Cortex of kidney (tissue), 1 donor: ENCODE results near the gene ASB6.
"Not testable (repeated sequence)": the region's sequence is repeated elsewhere in the genome, so short reads cannot be mapped to it uniquely, and the experiment has no call there.

Experiments used
- DNase-seq: peaks from one replicate; lab custom pipeline; 2025; lab: John Stamatoyannopoulos, UW

Gene ASB6

DNA sequence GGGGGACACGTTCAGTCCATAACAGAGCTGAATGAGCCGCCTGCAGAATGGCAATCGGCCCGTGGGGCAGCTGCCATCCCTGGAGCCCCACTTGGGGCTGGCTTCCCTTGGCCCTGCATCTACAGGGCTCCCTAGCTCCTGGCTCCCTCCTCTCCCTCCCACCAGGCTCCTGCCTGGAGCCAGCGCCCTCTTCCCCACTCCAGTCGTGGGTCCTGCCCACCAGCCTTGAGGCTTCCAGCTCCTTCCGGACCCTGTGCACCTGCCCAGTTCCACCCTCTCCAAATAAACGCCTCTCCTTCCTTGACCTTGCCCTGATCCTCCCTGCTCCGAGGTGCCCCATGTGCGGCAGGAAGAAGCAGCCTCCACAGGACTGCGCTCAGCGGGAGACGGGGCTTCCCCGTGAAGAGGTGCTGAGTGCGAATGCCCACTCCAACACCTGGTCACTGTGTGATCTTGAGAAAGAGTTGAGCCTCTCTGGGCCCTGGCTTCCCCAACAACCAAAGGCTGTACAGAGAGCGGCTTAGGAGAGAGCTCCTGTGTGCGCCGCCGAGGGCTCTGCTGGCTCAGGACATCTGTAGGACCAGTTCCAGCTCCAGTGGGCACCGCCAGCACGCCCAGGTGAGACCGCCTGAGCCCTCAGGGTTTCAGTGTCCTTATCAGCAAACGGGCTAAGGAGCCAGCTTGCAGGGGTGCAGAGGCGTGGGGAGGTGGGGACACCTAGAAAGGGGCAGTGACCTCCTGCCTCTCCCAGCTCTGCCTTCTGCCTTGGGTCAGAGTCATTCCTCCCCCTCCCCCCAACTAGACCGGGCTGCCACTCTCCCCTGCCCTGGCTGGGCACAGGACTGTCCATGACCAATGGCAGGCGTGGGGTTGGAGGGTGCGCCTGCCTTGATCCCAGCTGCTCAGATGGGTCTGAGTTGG lies 33.1 kb downstream of the ASB6 start:
- no peak for DNase-seq

DNA sequence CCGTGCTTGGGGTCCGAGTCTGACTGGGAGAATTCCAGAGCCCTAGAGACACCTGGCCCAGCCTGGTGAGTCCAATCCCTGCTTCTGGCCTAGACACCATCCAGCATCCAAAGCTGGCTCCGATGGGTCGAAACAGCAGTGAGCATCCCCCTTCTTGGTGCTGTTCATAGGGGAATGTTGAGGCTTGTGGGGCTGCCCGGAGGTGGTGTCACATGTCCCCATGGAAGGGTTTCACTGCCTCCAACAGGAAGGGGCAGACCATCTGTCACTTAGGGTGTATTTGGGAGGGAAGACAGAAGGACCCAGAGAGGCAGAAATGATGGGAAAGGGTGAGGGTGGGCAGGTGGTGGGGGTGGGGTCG lies 34.9 kb downstream of the ASB6 start:
- no peak for DNase-seq

DNA sequence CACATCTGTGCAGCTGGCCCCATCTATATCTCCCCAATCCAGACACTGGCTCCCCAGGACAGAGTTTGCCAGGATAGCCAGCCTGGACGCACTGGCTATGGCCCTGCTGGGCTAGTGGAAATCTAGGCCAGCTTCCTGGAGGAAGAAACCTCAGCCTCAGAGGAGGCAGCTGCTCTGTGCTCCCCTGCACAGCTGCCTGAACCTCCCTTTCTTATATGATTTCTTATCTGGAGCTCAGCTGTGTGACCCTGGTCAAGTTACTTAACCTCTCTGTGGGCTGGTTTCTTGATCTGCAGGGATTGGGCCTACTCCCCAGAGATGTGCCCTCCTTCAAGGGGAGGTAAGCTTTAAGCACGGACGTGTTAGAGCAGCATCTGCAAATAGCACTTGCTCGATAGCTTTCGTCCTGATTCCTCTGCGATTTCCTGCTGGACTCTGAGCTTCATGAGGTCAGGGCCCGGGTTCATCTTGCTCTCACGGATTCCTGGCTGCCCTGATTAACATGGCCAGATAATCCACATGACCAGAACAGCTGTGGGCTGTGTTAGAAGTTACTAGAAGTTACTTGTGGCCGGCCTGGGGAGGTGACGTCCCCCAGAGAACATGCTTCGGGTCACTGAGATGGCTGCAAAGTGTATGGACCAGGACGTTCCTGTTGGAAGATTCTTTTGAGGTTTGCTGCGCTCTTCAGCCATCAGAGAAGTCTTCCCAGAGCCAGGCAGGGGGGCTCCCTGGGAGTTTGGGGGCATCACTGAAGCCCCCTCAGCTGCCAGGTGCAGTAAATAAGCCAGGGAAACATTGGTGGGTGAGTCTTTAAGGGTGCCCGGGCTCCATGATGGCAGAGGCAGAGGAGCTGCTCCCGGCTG lies 35.6 kb downstream of the ASB6 start:
- no peak for DNase-seq

DNA sequence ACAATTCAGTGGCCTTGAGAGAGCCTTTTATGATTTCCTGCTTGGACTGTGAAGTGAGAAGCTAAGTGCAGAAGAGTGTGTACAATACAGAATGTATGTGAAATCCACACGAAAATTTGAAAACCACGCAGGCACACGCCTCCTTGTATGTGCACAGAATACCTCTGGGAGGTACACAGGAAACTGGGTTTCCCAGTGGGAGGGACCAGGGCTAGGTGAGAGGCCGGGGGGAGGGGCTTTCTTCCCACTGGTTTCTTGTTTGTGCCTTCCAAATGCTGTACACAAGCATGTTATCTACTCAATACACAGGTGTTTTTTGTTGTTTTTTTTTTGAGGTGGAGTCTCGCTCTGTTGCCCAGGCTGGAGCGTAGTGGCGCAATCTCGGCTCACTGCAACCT lies 37.2 kb downstream of the ASB6 start:
- DNase-seq = no peak

DNA sequence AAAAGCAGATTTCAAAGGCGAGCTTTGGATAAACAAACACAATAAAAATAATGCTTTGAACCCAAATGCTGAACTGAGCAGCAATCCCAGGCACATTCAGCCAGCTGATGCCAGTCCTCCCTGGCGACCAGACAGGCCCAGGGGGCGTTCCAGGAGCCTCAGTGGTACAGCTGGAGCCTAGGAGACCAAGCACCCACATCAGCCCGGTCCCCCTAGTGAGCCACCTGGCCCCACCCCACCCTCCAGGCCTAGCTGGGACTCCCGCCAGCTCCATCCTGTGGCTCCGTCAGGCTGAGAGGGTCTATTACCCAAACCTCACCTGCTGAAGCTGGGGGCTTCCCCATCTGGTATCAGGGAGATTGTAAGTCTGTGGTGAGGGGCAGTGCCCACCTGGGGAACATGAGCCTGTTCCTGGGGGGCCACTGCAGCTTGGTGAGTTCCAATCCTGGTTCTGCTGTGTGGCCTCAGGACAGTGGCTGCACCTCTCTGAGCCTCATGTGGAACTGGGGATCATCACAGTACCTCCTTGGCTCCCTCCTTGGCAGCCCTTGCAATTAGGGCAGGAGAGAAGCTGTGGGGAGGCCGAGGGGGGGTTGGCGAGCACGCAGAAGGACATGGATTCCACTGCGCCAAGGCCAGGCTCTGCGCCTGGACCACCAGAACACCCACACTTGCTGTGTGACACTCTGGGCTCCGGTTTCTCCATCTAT lies 37.7 kb downstream of the ASB6 start:
- no peak for DNase-seq

DNA sequence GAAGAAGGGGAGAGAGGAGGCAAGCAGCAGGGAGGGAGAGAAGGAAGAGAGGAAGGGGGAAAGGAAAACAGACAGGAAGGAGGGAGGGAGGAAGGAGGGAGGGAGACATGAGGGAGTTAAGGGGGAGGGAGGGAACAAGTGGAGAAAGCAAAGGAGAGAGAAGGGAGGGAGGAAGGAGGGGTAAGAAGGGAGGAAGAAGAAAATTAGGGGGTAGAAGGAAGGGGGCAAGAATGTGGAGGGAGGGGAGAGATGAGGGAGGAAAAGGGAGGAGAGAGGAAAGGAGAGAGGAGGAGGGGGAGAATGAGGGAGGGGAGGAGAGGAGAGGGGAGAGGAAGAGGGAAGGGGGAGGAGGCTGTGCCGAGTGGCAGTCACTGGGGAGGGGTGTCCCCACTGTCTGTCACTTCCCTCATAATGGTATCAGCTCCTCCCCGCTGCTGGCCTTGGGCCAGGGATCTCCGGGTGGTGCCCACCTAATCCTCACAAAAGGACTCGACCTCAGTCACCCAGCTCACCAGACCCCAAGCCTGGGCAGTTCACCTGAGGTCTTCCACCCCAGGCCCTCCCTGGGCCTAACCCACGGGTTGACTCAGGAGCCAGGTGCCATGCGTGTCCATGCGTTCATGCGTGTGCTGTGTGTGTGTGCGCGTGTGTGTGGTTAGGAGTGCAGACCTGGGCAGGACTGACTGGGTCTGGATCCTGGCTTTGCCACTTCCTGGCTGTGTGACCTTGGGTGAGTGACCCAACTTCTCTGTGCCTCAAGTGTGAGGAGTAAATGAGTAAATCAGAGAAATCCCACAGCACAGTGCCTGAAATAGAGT lies 39.1 kb downstream of the ASB6 start:
- DNase-seq = no peak

DNA sequence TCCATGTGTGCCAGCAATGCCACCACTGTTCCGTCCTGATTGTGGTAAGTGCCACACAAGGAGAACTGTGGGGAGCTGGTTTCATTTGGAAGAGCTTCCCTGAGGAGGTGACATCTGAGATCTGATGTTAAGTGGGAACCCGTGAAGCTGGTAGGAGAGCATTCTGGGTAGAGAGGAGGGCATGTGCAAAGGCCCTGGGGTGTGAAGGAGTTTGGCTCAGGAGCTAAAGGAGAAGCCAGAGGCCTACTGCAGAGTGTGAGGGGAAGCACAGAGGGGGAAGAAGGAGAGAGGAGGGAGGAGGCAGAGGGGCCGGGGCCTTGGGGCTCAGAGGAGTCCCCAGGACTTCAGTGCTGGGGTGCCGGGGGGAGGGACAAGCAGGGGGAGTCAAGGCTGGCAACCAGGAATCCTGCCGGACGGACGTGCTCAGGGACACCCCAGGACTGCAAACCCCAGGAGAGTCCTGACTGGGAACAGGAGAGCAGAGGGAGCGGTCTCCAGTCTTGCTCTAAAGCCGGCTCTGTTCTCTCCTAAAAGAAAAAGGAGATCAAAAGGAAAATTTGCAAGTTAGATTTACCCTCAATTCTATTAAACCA lies 40.8 kb downstream of the ASB6 start:
- no peak for DNase-seq

DNA sequence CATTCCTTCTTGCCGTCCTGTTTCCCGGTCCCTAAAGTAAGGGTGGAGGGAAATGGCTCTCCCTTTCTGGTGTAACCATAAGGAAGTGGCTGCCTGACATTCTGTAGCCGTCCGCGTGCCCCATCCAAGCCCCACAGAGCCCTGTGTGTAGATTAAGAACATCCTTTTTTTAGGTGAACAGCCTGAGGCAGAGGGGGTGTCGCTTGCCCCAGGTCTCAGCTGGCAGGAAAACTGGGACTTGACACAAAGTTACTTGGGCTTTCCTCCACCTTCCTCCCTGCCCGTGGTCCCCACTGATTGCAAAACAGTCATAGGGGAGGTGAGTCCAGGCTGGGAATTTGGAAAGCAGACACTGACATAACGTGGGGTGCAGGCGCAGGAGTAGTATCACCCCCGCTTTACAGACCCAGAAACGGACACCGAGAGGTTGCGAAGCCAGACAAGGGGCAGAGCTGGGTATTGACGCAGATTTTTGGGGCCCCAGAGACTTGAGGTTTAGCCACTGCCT lies 43.8 kb downstream of the ASB6 start:
- DNase-seq = no peak

DNA sequence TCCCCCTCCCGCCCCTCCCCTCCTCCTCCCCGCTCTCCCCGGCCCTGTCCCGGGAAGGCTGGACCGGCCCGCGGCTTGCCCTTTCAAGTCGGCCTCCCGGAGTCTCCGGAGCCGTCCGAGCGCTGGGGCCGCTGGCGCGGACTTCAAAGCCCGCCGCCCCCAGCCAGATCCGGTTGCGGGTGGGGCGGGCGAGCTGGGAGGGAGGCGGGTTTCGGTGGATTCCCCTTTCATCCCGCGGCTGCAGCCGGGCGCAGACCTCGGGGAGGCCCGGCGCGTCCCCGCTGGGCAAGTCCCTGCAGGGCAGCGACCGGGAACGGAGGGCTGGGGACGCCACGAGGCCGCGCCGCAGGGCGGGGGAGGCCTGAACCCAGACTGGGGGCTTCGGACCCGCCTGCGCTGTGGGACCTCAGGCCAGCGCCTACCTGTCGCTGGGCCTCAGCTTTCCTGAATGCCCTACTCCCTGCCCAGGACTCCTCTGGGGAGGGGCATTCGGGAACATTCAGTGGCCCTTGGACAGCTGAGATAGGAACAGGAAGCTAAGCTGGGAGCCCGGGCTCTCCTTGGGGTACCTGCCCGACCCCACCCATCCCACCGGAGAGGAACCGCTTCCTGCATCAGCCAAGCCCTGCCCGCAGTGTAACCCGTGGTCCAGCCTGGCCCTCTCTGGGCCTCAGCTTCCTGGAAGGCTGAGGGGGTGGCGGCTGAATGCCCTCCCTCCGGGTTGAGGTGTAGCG lies 44.4 kb downstream of the ASB6 start:
- DNase-seq = no peak

DNA sequence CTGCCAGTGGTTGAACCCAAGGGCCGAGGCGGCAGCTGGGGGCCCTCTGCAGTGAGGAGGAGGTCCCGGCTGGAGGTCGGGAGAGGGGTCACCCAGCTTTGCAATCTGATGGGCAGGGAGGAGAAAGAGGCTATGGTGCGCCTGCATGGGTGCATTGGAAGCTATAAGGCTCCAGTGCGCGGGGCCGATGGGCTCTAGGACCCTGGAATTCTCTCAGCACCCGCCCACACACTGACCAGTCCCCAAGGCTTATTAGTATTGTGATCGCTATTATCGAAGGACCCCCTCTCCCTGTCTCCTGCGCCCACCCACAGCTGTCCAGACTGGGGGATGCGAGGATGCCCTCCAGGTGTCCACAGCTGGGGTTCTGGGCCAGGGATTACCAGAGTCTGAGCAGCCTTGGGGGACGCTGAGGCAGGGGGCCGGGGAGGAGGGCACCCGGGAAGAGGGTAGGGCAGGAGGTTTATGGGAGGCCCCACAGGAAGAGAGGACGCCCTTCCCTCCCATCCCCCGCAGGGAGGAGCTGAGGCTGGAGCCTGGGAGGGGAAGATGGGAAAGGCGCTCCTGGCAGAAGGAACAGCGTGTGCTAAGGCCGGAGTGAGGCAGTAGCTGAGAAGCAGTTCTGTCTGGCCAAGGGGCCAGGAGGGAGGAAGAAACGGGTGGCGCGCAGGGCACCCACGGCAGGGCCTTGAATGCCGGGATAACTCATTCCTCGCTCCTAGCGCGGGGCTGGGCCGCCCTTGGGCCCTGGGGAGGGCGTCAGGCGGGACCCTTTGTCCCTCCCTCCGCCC lies 45.2 kb downstream of the ASB6 start:
- DNase-seq = no peak

DNA sequence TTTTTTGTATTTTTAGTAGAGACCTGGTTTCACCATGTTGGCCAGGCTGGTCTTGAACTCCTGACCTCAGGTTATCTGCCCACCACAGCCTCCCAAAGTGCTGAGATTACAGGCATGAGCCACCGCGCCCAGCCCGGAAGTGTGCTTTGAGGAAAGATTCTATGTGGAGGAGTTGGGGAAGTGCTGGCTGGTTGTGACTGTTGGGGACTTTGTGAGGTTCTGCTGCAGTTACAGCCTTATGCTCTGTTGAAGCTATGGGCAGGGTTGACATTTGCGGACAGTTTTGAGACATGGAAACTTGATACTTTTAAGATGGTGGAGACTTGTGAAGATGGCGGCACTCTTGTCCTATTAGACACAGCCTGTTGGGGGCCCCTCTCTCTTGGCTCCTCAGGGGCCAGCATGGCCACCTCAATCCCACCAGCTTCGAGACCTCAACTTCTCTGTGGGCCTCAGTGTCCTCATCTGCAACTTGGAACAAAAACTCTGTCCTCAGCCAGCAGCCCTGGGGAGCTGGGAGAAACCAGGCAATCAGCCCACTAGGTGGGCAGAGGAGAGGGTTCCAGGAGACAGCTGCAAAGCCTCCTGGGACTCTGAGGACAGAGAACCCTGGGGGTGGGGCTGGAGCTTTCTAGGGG lies 45.9 kb downstream of the ASB6 start:
- no peak for DNase-seq

DNA sequence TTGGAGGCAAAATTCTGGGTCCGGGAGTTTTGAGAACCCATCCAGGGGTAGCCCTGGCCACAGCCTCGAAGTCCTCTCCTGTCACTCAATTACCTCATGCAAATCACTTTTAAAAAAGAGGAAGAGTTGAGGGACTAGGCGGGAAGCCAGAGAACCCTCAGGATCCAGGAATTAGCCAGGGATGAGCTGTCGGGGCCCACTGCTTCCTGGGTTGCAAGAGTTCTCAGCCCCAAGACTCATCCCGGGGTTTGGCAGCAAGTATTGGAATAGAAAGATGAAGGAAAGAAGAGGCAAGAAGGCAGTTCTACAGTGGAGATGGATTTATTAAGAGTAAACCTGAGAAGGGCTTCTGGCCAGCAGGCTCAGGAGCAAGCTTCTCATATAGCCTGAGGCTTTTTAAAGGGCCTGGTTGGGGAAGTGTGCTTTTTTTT lies 46.6 kb downstream of the ASB6 start:
- DNase-seq = no peak

DNA sequence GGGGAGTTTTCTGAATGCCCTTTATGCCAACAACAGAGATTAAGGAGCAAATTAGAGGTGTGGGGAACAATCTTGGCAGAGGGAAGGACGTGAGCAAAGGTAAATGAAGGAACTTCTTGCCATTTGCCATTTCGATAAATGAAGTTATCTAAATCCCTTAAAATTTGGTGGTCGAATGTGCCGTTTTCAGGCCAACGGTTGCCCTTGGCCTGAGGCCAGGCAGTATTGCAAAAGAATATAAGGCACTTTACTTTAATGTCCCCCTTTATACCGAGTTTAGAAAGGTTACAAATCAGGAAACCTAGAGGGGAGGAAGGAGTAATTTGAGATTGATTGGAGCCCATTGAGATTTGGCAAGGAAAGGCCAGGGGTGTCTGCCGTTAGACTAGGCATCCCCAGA lies 47.3 kb downstream of the ASB6 start:
- no peak for DNase-seq

DNA sequence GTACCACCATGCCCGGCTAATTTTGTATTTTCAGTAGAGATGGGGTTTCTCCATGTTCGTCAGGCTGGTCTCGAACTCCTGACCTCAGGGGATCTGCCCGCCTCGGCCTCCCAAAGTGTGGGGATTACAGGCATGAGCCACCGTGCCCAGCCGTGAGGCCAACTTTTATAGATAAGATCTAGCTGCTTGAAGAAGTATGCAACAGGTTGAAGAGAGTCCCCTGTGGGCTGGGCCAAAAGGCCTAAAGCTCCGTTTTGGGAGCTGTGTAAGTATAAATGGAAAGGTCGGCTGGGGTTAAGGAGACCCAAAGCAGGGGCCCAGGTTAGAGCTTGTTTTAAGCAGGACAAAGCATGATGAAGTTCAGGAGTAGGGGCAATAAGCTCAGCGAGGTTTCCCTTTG lies 49.2 kb downstream of the ASB6 start:
- not testable (repeated sequence) for DNase-seq

DNA sequence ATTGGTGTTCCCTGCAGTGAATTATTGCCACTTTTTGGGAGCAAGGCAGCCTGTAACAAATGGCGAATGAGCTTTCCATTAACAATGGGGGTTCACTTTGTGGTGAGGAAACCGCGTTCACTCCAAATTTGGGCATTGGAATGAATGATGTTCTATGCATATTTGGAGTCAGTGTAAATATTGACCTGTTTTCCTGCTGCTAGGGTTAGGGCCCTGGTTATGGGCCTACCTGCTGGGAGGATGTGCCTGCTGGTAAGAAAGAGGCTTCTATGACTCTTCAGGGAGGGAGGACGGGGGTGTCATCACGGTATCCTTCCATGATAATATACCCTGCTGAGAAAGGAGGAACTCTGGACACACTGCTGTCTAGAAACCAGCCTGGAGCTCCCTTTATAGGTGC lies 50.0 kb downstream of the ASB6 start:
- DNase-seq = no peak

DNA sequence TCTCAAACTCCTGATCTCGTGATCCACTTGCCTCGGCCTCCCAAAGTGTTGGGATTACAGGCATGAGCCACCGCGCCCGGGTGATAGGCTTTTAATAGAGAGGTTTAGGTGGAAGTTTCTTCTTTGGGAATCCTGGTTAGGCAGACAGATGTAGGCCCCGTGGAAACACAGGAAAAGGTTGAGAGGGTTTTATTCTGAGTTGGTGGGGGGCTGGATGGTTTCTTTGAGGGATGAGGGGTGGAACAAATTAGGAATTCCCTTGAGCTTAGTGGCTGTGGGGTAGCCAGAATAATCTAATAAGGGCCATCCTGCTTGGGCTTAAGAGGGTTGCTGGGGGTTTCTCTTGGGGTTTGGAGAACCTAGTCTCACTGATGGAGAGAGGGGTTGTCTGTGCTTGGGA lies 51.5 kb downstream of the ASB6 start:
- no peak for DNase-seq

DNA sequence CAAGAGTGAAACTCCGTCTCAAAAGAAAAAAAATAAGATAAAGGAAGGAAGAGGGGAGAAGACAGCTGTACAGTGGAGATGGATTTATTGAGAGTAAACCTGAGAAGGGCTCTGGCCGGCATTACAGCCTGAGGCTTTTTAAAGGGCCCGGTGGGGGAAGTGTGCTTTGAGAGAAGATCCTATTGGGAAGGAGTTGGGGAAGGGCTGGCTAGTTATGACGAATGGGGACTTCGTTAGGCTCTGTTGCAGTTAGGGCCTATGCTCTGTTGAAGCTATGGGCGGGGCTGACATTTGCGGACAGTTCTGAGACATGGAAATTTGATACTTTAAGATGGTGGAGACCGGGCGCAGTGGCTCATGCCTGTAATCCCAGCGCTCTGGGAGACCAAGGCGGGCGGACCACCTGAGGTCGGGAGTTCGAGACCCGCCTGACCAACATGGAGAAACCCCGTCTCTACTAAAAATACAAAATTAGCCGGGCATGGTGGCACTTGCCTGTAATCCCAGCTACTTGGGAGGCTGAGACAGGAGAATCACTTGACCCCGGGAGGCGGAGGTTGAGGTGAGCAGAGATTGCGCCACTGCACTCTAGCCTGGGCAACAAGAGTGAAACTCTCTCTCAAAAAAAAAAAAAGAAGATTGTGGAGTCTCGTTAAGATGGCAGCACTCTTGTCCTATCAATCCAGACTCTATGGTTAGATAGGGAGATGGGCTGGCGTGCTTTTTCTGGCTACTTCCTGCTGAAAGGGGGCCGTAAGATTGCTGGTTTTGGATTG lies 54.3 kb downstream of the ASB6 start:
- no peak for DNase-seq

DNA sequence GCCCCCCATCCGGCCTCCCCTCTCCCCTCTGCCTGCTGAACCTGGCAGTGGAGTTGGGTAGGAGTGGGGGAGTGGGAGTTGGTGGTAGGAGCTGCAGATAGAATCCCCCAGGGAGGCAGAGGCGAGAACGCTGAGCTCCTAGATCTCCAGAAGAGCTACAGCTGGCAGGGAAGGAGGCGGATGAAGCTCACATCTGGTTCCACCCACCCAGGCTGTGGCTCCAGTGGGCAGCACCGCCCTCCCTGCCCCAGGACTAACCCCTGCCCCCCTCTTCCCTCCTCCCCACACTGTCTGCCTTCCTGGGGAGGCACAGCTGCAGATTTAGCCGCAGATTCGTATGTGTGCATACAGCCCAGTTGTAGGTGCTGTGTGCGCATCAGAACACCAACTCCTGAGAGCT lies 55.3 kb downstream of the ASB6 start:
- no peak for DNase-seq
